ENCODE measurements around the gene TTLL3. TPM values are rescaled to one million over a fixed set of nuclear protein-coding genes. Genes with fewer than 3 reads are reported as not detected.

The TTLL3 gene
- total RNA-seq, 1 donor from 2014 or later, result 42.2 TPM

- Mint-ChIP-seq H3K9me3 (no peaks in the 10 kb centered on the region), H3K36me3 (peaks cover 23% of the 10 kb centered on the region)
- TF ChIP-seq, protein P1, sequence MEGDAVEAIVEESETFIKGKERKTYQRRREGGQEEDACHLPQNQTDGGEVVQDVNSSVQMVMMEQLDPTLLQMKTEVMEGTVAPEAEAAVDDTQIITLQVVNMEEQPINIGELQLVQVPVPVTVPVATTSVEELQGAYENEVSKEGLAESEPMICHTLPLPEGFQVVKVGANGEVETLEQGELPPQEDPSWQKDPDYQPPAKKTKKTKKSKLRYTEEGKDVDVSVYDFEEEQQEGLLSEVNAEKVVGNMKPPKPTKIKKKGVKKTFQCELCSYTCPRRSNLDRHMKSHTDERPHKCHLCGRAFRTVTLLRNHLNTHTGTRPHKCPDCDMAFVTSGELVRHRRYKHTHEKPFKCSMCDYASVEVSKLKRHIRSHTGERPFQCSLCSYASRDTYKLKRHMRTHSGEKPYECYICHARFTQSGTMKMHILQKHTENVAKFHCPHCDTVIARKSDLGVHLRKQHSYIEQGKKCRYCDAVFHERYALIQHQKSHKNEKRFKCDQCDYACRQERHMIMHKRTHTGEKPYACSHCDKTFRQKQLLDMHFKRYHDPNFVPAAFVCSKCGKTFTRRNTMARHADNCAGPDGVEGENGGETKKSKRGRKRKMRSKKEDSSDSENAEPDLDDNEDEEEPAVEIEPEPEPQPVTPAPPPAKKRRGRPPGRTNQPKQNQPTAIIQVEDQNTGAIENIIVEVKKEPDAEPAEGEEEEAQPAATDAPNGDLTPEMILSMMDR (conservative IDR thresholded peaks at IDR 0.05), result peak; percentile 47
These were observed 17.5 kb upstream of the TTLL3 start, which contains the start of the genes ARPC4 and TADA3 for GRCh38 chr3:9792405-9793160. TSS of gene ARPC4 (plus strand) at chr3:9793082. CDS start at chr3:9793122, 40 bp downstream. TSS of gene TADA3 (minus strand) at chr3:9792473. CDS start at chr3:9791466, 1,007 bp downstream.

DNA sequence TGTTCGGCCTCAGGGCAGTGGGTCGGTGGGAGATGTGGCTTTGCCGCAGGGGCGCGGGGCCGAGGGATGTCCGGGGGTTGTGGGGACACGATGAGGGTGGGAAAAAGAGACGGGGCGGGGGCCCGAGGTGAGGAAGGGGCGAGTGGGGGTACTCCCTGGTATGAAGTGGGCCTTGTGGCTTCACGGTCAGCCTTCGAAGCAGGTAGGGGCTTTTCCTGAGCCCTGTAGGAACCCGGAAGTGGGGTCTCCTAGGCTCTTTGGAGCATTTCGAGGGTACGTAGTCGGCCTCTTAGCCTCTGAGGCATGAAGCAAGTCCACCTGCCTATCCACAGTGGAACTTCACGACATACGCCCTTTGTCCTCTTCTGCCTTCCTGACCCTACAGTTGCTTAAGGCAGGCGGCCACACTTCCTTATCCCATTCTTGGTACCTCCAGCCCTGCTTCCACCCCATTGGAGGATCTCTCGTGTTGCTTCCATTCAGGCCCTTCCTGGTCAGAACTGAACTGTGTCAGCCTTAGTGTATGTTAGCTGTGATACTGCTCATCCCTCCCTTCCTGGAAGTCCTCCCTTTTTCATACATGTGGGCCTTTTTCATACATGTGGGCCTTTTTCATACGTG, 16.8 kb upstream of the TTLL3 start:
- TF ChIP-seq, protein P1 (conservative IDR thresholded peaks at IDR 0.05), result no peak
- peaks cover 14% of the 10 kb centered on the region for H3K4me1 Mint-ChIP-seq (ENCODE audit: unreplicated experiment)
- no peaks in the 10 kb centered on the region for H3K27me3 Mint-ChIP-seq
- peak overlapping the region; percentile 100 for H3K27ac Mint-ChIP-seq
- peaks cover 27% of the 10 kb centered on the region for H3K36me3 Mint-ChIP-seq
- H3K9me3 Mint-ChIP-seq, result no peaks in the 10 kb centered on the region
- no peak for DNase-seq (ENCODE audit: extremely low spot score, unreplicated experiment)
- peak overlapping the region; percentile 98 for H3K4me3 Mint-ChIP-seq

More at GRCh38 chr3:9792405-9793160, 17.5 kb upstream of the TTLL3 start, which contains the start of the genes ARPC4 and TADA3:
- H3K4me3 Mint-ChIP-seq, result peak within 1 kb of the TSS; percentile 98
- peak; percentile 92 for DNase-seq (ENCODE audit: extremely low spot score, unreplicated experiment)
- peak within 1 kb of the TSS; percentile 100 for H3K27ac Mint-ChIP-seq
- peaks cover 14% of the 10 kb centered on the region for H3K4me1 Mint-ChIP-seq (ENCODE audit: unreplicated experiment)
- no peaks in the 10 kb centered on the region for H3K27me3 Mint-ChIP-seq

- H3K4me1 Mint-ChIP-seq (ENCODE audit: unreplicated experiment), result peaks cover 14% of the 10 kb centered on the region
- no peaks in the 10 kb centered on the region for H3K9me3 Mint-ChIP-seq
- H3K36me3 Mint-ChIP-seq, result peaks cover 24% of the 10 kb centered on the region
- no peak for DNase-seq (ENCODE audit: extremely low spot score, unreplicated experiment)
- peak overlapping the region; percentile 48 for H3K27ac Mint-ChIP-seq
- H3K4me3 Mint-ChIP-seq, result peak overlapping the region; percentile 98
- TF ChIP-seq, protein P1 (conservative IDR thresholded peaks at IDR 0.05), result no peak
- H3K27me3 Mint-ChIP-seq, result no peaks in the 10 kb centered on the region
These were observed 15.7 kb upstream of the TTLL3 start for GRCh38 chr3:9794400-9794799.

DNA sequence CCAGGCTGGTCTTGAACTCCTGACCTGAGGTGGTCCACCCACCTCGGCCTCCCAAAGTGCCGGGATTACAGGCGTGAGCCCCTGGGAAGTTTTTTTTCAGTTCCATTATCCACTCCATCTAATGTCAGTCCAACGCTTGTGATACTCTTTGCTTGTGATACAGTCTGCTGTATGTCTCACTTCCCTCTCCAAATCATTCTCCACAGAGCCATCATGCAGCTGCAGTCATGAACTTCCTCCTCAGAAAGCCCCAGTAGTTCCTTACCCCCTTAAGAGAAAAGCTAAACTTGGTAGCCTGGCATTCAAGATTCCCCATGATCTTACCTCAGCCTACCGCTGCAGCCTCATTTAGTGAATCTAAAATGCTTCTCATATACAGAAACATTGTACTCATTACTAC, 14.9 kb upstream of the TTLL3 start:
- DNase-seq (ENCODE audit: extremely low spot score, unreplicated experiment), result no peak
- Mint-ChIP-seq H3K27ac (peak overlapping the region; percentile 57), H3K36me3 (peaks cover 24% of the 10 kb centered on the region), H3K4me3 (peak overlapping the region; percentile 79), H3K27me3 (no peaks in the 10 kb centered on the region), H3K9me3 (no peaks in the 10 kb centered on the region), H3K4me1 (ENCODE audit: unreplicated experiment) (peaks cover 14% of the 10 kb centered on the region)
- TF ChIP-seq, protein P1 (conservative IDR thresholded peaks at IDR 0.05), result no peak

- Mint-ChIP-seq H3K9me3 (no peaks in the 10 kb centered on the region), H3K36me3 (peaks cover 24% of the 10 kb centered on the region), H3K4me3 (no peak overlapping the region), H3K27ac (no peak overlapping the region), H3K27me3 (no peaks in the 10 kb centered on the region), H3K4me1 (ENCODE audit: unreplicated experiment) (peaks cover 8% of the 10 kb centered on the region)
- TF ChIP-seq, protein P1 (conservative IDR thresholded peaks at IDR 0.05), result no peak
- DNase-seq (ENCODE audit: extremely low spot score, unreplicated experiment), result no peak
These were observed 12.7 kb upstream of the TTLL3 start for GRCh38 chr3:9797196-9797945.
